Lung (tissue), 12 donors: ENCODE data around the gene TTC28. TPM values are rescaled to one million over a fixed set of nuclear protein-coding genes. Genes with fewer than 3 reads are reported as not detected.

Source experiments
- ATAC-seq: fragments of 200-7000 bp; cut with Tn5 transposase; one replicate; pipeline ENCODE4 v1.9.1; 2020; ENCODE audit warnings: moderate number of reproducible peaks; ENCODE audit not compliant: insufficient read depth, low FRiP score
- DNase-seq, 3 donors: peaks; one replicate each; pipeline ENCODE4 v3.0.0-alpha.2; 2013 to 2017
- H3K27ac ChIP-seq, 2 donors: one replicate each; pipeline ENCODE4 v1.5.1; 2013; ENCODE audit warnings: mild to moderate bottlenecking in 2 of 2, moderate library complexity in 2 of 2, control low read depth in 1 of 2, inconsistent platforms in 1 of 2, low read depth in 1 of 2, low read length in 1 of 2
- H3K27me3 ChIP-seq, 3 donors: one replicate each; pipeline ENCODE4 v1.5.1; 2013; ENCODE audit warnings: low read length in 2 of 3; ENCODE audit not compliant: control insufficient read depth in 3 of 3, insufficient read depth in 3 of 3
- H3K36me3 ChIP-seq, 4 donors: one replicate each; pipeline ENCODE4 v1.5.1; 2013; ENCODE audit warnings: low read length in 4 of 4, mild to moderate bottlenecking in 1 of 4, moderate library complexity in 1 of 4; ENCODE audit not compliant: control insufficient read depth in 4 of 4, insufficient read depth in 4 of 4
- H3K4me1 ChIP-seq, 5 donors: one replicate each; pipeline ENCODE4 v1.5.1; 2013; ENCODE audit warnings: low read length in 5 of 5, mild to moderate bottlenecking in 2 of 5, moderate library complexity in 1 of 5; ENCODE audit not compliant: control insufficient read depth in 5 of 5, insufficient read depth in 5 of 5
- H3K4me3 ChIP-seq: one replicate; pipeline ENCODE4 v1.5.1; 2013; ENCODE audit warnings: mild to moderate bottlenecking, control low read depth, moderate library complexity
- H3K9ac ChIP-seq, 2 donors: one replicate each; pipeline ENCODE4 v1.5.1; 2013; ENCODE audit warnings: low read length in 2 of 2, control low read depth in 1 of 2; ENCODE audit not compliant: insufficient read depth in 1 of 2
- H3K9me3 ChIP-seq, 4 donors: one replicate each; pipeline ENCODE4 v1.5.1; 2013; ENCODE audit warnings: low read length in 3 of 4, mild to moderate bottlenecking in 1 of 4, moderate library complexity in 1 of 4; ENCODE audit not compliant: control insufficient read depth in 4 of 4, insufficient read depth in 3 of 4
- CTCF ChIP-seq: IDR thresholded peaks from 2 replicates; pipeline ENCODE4 v1.5.1; 2012; ENCODE audit warnings: mild to moderate bottlenecking; ENCODE audit errors: control extremely low read depth, extremely low read depth
- WGBS, 2 donors: extraction: QIAGEN DNeasy Blood & Tissue Kit; methylation state at CpG; one replicate each; pipeline ENCODE4 v1.1.7; 2013; 5-methylcytosine and 5-hydroxymethylcytosine counted together
- polyA plus RNA-seq, 2 donors: library from polyadenylated mRNA; stranded (reverse); fragments of 200-250 nt; gene quantifications; one replicate each; pipeline ENCODE4 v1.2.1, GENCODE V29; 2013
- total RNA-seq, 2 donors: library from RNA; depleted of rRNA in 1 of 2; stranded (reverse); fragments of >200 nt in 1 of 2; gene quantifications; one replicate each; pipeline ENCODE4 v1.2.1, GENCODE V29; 2014 to 2021
- donor health status: control.
- donor health status: control.
- donor health status: Bipolar disorder and iron deficiency.
- donor health status: healthy.
- donor health status: DM: yes; HTN: yes; CAD: no.

TTC28 gene
- total and polyA plus RNA-seq, 4 donors, result 4.7 to 72.2 (median 24.8) TPM

- ATAC-seq (no peak), DNase-seq (no peak)
- Histone ChIP-seq H3K27ac (no peak overlapping the region), H3K36me3 (no peaks in the 10 kb centered on the region), H3K9me3 (no peaks in the 10 kb centered on the region), H3K4me3 (no peak overlapping the region), H3K9ac (no peak overlapping the region), H3K27me3 (no peaks in the 10 kb centered on the region), H3K4me1 (peaks cover 0 to 14% (median 0%) of the 10 kb centered on the region in 5 donors)
- no peak for TF ChIP-seq CTCF
- 92 to 96% methylated on average over 2 of the region's 2 CpGs for WGBS, 2 donors
These were observed 457.1 kb downstream of the TTC28 start for GRCh38 chr22:28222571-28222970.

GRCh38 chr22:28222052-28222451 is 457.6 kb downstream of the TTC28 start:
- WGBS, 2 donors, result 74 to 86% methylated on average over 3 of the region's 3 CpGs
- no peak for DNase-seq
- TF ChIP-seq CTCF, result no peak
- no peak overlapping the region for H3K27ac ChIP-seq
- no peak overlapping the region for H3K9ac ChIP-seq
- no peaks in the 10 kb centered on the region for H3K9me3 ChIP-seq
- no peak for ATAC-seq
- H3K4me3 ChIP-seq, result no peak overlapping the region
- H3K27me3 ChIP-seq, result no peaks in the 10 kb centered on the region
- no peaks in the 10 kb centered on the region for H3K36me3 ChIP-seq
- peaks cover 0 to 14% (median 0%) of the 10 kb centered on the region in 5 donors for H3K4me1 ChIP-seq

GRCh38 chr22:28220626-28221363 is 458.8 kb downstream of the TTC28 start:
- ATAC-seq, result no peak
- 79 to 90% methylated on average over 5 of the region's 5 CpGs for WGBS, 2 donors
- Histone ChIP-seq H3K9ac (no peak overlapping the region), H3K27ac (no peak overlapping the region), H3K4me1 (peaks cover 0 to 14% (median 0%) of the 10 kb centered on the region in 5 donors), H3K9me3 (no peaks in the 10 kb centered on the region), H3K36me3 (no peaks in the 10 kb centered on the region), H3K4me3 (no peak overlapping the region), H3K27me3 (no peaks in the 10 kb centered on the region)
- DNase-seq, result no peak
- TF ChIP-seq CTCF, result no peak
